ENCODE measurements around the gene ANAPC2. TPM values are rescaled to one million over a fixed set of nuclear protein-coding genes. Genes with fewer than 3 reads are reported as not detected.

Gene ANAPC2
- total RNA-seq, 1 experiment from 2014 or later: 80.9 TPM

- Mint-ChIP-seq H3K4me3 (peak overlapping the region; percentile 52), H3K4me1 (peaks cover 6% of the 10 kb centered on the region), H3K27ac (no peak overlapping the region), H3K9me3 (no peaks in the 10 kb centered on the region), H3K27me3 (ENCODE audit: low read depth) (peaks cover 67% of the 10 kb centered on the region), H3K36me3 (no peaks in the 10 kb centered on the region)
- ATAC-seq: no peak
- ChIA-PET POLR2A (interaction anchor here (0.7 kb wide), 1 partner anchor 20 kb away, joined by 3 read pairs; no protein-coding TSS in a partner anchor), CTCF (interaction anchor here (0.7 to 3.6 kb wide), 17 partner anchors 8 to 139 kb away, joined by 3 to 17 read pairs (median 6); partner anchors contain the start of genes GRIN1, MAN1B1, NELFB and RNF224)
- TF ChIP-seq ZNF121 (CRISPR knock-in tag; IDR thresholded peaks at IDR 0.05) (no peak), ZNF423 (CRISPR knock-in tag; IDR thresholded peaks at IDR 0.05) (0 out of 2 replicates have a peak, but pooled peaks have one; percentile 11)
- DNase-seq (ENCODE audit: low spot score): no peak
Measured at GRCh38 chr9:137168573-137168903, 19.8 kb downstream of the ANAPC2 start.

- H3K4me1 Mint-ChIP-seq: peaks cover 6% of the 10 kb centered on the region
- CTCF ChIA-PET: interaction anchor here (0.9 to 3.6 kb wide), 11 partner anchors 8 to 138 kb away, joined by 3 to 17 read pairs (median 7); partner anchors contain the start of genes GRIN1 and MAN1B1
- no peaks in the 10 kb centered on the region for H3K9me3 Mint-ChIP-seq
- POLR2A ChIA-PET: no interaction called here
- peak; percentile 43 for ATAC-seq
- no peak overlapping the region for H3K27ac Mint-ChIP-seq
- DNase-seq (ENCODE audit: low spot score): peak; percentile 64
- H3K4me3 Mint-ChIP-seq: peak overlapping the region; percentile 49; the same call in 1 of the 2 replicates
- TF ChIP-seq, protein P1, sequence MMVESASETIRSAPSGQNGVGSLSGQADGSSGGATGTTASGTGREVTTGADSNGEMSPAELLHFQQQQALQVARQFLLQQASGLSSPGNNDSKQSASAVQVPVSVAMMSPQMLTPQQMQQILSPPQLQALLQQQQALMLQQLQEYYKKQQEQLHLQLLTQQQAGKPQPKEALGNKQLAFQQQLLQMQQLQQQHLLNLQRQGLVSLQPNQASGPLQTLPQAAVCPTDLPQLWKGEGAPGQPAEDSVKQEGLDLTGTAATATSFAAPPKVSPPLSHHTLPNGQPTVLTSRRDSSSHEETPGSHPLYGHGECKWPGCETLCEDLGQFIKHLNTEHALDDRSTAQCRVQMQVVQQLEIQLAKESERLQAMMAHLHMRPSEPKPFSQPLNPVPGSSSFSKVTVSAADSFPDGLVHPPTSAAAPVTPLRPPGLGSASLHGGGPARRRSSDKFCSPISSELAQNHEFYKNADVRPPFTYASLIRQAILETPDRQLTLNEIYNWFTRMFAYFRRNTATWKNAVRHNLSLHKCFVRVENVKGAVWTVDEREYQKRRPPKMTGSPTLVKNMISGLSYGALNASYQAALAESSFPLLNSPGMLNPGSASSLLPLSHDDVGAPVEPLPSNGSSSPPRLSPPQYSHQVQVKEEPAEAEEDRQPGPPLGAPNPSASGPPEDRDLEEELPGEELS (CRISPR knock-in tag; IDR thresholded peaks at IDR 0.05): 0 out of 2 replicates have a peak, but pooled peaks have one; percentile 44
- TF ChIP-seq PRDM15 (CRISPR knock-in tag; IDR thresholded peaks at IDR 0.05) (peak; percentile 90), JAZF1 (CRISPR knock-in tag; IDR thresholded peaks at IDR 0.05) (no peak)
- H3K36me3 Mint-ChIP-seq: no peaks in the 10 kb centered on the region
- peaks cover 69% of the 10 kb centered on the region for H3K27me3 Mint-ChIP-seq (ENCODE audit: low read depth)
Measured at GRCh38 chr9:137167747-137168572, 20.4 kb downstream of the ANAPC2 start.

DNA sequence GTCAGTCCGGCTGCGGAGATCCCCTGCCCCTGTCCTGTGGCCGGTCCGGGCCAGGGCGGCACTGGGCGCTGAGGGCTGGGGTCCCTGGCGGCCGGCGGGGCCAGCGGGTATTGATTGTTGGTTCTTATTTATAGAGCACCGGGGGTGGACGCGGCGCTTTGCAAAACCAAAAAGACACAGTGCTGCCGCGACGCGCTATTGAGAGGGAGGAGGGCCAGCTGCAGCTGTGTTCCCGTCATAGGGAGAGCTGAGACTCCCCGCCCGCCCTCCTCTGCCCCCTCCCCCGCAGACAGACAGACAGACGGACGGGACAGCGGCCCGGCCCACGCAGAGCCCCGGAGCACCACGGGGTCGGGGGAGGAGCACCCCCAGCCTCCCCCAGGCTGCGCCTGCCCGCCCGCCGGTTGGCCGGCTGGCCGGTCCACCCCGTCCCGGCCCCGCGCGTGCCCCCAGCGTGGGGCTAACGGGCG is 21.0 kb downstream of the ANAPC2 start:
- Mint-ChIP-seq H3K9me3 (no peaks in the 10 kb centered on the region), H3K4me1 (peaks cover 6% of the 10 kb centered on the region), H3K27ac (no peak overlapping the region), H3K4me3 (no peak overlapping the region), H3K27me3 (ENCODE audit: low read depth) (peaks cover 75% of the 10 kb centered on the region), H3K36me3 (no peaks in the 10 kb centered on the region)
- POLR2A ChIA-PET: interaction anchor here (0.9 kb wide), 1 partner anchor 25 kb away, joined by 5 read pairs; no protein-coding TSS in a partner anchor
- CTCF ChIA-PET: interaction anchor here (0.7 to 3.6 kb wide), 9 partner anchors 9 to 132 kb away, joined by 3 to 17 read pairs (median 7); partner anchors contain the start of genes ANAPC2, MAN1B1 and SSNA1
- DNase-seq (ENCODE audit: low spot score) (no peak), ATAC-seq (no peak)
- TF ChIP-seq NR2C2 (CRISPR knock-in tag; IDR thresholded peaks at IDR 0.05): no peak
- TF ChIP-seq ZNF425 (CRISPR knock-in tag; conservative IDR thresholded peaks at IDR 0.05): no peak
- TF ChIP-seq NFATC4 (CRISPR knock-in tag; IDR thresholded peaks at IDR 0.05): no peak

Measured in WTC11 (cell line).